HG03439 (cell line): Measurements from ENCODE around the gene RSPO4.
"Not testable (repeated sequence)": the region's sequence is repeated elsewhere in the genome, so short reads cannot be mapped to it uniquely, and the experiment has no call there.

Experiments
- ATAC-seq: cut with Tn5 transposase; IDR thresholded peaks from one replicate; pipeline ENCODE4 v1.9.1; 2021; ENCODE audit warnings: mild to moderate bottlenecking, moderate library complexity; ENCODE audit not compliant: unreplicated experiment

Gene RSPO4

GRCh38 chr20:1005452-1006027, 3.4 kb upstream of the RSPO4 start:
- ATAC-seq, result no peak

- ATAC-seq, result no peak
These were observed 2.0 kb upstream of the RSPO4 start for GRCh38 chr20:1003920-1004697.

- no peak for ATAC-seq
These were observed 811 bp upstream of the RSPO4 start for GRCh38 chr20:1002682-1003561.

- ATAC-seq, result no peak
These were observed 995 bp downstream of the RSPO4 start for GRCh38 chr20:1001116-1001515.

GRCh38 chr20:998231-998830, 3.8 kb downstream of the RSPO4 start:
- no peak for ATAC-seq

- ATAC-seq, result no peak
These were observed 4.6 kb downstream of the RSPO4 start for GRCh38 chr20:997486-997885.

- no peak for ATAC-seq
These were observed 5.1 kb downstream of the RSPO4 start for GRCh38 chr20:997016-997415.

GRCh38 chr20:995170-995569, 6.9 kb downstream of the RSPO4 start:
- no peak for ATAC-seq

GRCh38 chr20:992801-993535, 9.1 kb downstream of the RSPO4 start:
- ATAC-seq, result no peak

- ATAC-seq, result no peak
These were observed 10.3 kb downstream of the RSPO4 start for GRCh38 chr20:991850-992249.

GRCh38 chr20:990293-990959, 11.7 kb downstream of the RSPO4 start:
- ATAC-seq, result no peak

GRCh38 chr20:988272-988671, 13.8 kb downstream of the RSPO4 start:
- no peak for ATAC-seq

GRCh38 chr20:987677-988076, 14.4 kb downstream of the RSPO4 start:
- ATAC-seq, result no peak

- ATAC-seq, result no peak
These were observed 15.3 kb downstream of the RSPO4 start for GRCh38 chr20:986733-987355.

GRCh38 chr20:984994-985393, 17.1 kb downstream of the RSPO4 start:
- ATAC-seq, result not testable (repeated sequence)

GRCh38 chr20:982754-983153, 19.4 kb downstream of the RSPO4 start:
- no peak for ATAC-seq

- no peak for ATAC-seq
These were observed 25.1 kb downstream of the RSPO4 start for GRCh38 chr20:977021-977420.

GRCh38 chr20:976033-976432, 26.1 kb downstream of the RSPO4 start:
- no peak for ATAC-seq

- ATAC-seq, result peak; percentile 67
These were observed 28.3 kb downstream of the RSPO4 start for GRCh38 chr20:973785-974194.

- no peak for ATAC-seq
These were observed 29.9 kb downstream of the RSPO4 start for GRCh38 chr20:972256-972655.
